GM18498 (cell line): ENCODE data around the gene PTPRCAP.
"Not testable (repeated sequence)": the region's sequence is repeated elsewhere in the genome, so short reads cannot be mapped to it uniquely, and the experiment has no call there.

ENCODE experiments used
- ATAC-seq: cut with Tn5 transposase; IDR thresholded peaks from one replicate; pipeline ENCODE4 v1.9.1; 2021; ENCODE audit warnings: mild to moderate bottlenecking, moderate library complexity; ENCODE audit not compliant: unreplicated experiment

The PTPRCAP gene

GRCh38 chr11:67465530-67465929, 28.0 kb upstream of the PTPRCAP start:
- ATAC-seq, result not testable (repeated sequence)

DNA sequence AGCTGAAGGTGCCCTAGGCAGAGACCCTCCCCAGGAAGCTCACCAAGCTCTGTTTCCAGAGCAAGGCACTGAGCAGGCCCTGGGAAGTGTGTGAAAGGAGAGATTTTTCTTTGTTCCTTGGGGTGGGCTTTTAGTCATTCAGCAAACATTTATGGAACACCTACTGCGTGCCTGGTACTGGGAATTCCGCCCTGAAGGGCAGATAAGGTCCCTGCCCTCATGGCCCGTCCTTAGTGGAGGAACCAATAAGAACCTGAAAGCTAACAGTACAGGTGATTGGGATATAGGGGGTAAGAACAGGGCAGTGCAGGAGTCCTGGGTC, 27.7 kb upstream of the PTPRCAP start:
- no peak for ATAC-seq

DNA sequence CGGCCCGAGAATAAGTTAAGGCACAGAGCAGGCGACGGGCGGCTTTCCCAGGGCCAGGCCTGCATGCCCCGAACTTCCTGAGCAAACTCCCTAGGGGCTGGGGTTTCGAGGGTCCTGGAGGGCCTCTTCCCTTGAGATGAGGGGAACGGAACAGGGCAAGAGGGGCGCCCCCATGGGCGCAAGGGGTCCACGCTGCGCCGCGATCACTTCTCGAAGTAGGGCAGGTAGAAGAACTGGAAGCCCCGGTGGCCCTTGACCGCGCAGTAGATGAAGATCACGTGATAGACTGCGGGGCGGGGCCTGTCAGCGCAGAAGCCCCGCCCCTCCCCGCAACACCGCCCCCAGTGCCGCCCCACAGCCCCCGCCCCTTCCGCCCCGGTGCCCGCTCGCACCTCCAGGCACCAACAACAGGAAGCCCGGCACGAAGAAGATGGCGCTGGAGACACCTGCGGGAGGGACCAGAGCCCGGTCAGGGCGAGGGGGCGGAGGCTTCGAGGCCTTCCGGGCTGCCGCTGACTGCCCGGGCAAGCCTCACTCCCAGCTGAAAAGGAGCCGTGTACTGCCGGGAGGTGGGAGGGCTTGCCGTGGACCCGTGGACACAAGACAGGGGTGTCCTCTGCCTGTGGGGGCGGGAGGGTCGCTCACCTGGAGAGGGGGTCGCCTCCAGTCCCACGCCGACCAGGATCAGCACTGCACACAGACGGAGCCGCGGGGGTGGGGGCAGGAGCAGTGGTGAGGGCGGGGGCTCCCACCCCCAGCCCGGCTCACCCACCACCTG, 27.1 kb upstream of the PTPRCAP start:
- peak; percentile 55 for ATAC-seq

DNA sequence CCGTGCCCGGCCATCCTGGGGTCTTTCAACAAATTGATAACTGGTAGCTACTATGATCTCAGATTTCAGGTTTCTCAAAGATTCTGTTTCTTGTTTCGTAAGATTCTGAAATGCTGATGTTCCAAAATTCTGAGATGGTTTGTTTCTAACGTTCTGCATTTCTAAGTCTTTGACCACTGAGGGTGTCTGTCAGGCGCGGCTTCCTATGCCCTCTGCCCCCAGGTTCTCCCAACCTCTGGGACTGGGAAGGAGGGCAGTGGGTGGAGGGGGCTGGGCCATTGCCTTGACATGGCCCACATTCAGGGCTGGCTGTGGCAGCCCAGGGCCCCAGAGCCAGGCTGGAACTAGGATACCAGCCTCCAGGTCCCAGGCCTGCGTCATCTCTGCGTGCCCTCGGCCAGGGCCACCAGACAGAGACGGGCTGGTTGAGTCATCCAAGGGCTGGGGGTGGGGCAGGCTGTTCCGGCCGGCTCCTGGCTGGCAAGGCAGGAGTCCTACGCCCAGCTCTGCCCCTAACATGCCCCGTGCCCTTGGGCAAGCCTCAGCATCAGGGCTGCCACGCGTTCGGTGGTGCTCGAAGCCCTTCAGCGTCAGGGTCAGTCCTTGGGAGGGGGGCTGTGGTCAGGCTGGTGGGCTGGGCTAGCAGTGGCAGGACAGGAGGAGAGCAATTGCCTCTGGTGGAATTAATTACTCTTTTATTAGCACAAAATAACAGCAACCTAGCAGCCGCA, 26.4 kb upstream of the PTPRCAP start:
- no peak for ATAC-seq

- no peak for ATAC-seq
Observed at GRCh38 chr11:67463186-67463585, 25.7 kb upstream of the PTPRCAP start.

DNA sequence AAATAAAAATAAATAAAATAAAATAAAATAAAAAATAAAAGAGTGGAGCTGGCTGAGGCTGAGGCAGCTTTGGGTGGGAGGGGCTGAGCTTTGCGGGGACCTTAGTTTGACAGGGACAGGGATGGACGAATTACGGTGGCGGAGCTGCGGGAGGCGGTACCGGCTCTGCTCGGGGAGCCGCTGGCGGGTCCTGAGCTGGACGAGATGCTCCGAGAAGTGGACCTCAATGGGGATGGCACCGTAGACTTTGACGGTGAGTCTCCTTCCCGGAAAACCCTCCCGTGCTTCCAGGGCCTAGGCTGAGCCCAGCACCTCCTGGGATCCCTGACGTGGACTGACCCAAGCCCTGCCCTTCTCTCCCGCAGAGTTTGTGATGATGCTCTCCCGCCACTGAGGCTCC, 20.8 kb upstream of the PTPRCAP start:
- ATAC-seq, result no peak

- ATAC-seq, result no peak
Observed at GRCh38 chr11:67457453-67457852, 20.0 kb upstream of the PTPRCAP start.

DNA sequence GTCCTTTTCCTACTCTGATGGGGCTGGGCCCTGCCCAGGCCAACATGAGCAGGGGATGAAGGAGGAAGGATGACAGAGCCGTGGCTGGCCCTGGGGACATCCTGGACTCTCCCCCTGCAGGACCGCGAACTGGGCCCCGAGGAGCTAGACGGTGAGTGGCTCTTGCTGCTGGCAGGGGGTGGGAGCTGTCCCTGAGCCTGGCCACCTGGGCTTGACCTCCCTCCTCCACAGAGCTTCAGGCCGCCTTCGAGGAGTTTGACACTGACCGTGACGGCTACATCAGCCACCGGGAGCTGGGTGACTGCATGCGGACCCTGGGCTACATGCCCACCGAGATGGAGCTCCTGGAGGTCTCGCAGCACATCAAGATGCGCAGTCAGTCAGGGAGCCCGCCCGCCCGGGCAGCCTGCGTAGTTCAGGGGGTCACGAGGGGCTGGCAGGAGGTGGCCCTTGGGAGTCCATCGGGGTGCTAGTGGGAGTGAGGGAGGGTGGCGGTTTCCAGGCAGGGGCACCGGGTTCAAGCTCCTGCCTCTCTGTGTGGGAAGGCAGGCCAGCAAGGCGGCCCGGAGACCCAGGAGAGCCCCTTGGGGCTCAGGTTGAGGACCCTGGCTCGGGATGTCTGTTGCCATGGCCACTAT, 18.7 kb upstream of the PTPRCAP start:
- ATAC-seq, result no peak

DNA sequence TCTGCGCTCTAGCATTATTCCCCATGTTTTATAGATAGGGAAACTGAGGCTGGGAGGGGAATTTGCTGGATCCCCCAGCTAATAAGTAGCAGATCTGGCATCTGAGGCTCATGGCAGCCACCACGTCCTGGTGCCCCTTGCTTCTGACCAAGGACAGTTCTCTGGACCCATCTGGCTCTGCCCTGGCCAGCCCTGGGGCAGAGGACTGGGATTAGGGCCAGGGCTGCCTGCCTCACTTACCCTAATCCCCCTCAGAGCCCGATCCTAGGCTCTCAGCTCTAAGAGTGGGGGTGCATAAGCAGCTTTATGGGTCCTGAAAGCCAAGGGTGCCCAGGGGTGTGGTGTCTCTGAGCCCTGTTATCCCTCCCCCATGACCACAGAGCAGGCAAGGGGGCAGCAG, 17.6 kb upstream of the PTPRCAP start, which contains the start of gene CABP4:
TSS of gene CABP4 (plus strand) at position 301 of the 400 bp plus-strand sequence. CDS start at position 371, 70 bp downstream.
- no peak for ATAC-seq

DNA sequence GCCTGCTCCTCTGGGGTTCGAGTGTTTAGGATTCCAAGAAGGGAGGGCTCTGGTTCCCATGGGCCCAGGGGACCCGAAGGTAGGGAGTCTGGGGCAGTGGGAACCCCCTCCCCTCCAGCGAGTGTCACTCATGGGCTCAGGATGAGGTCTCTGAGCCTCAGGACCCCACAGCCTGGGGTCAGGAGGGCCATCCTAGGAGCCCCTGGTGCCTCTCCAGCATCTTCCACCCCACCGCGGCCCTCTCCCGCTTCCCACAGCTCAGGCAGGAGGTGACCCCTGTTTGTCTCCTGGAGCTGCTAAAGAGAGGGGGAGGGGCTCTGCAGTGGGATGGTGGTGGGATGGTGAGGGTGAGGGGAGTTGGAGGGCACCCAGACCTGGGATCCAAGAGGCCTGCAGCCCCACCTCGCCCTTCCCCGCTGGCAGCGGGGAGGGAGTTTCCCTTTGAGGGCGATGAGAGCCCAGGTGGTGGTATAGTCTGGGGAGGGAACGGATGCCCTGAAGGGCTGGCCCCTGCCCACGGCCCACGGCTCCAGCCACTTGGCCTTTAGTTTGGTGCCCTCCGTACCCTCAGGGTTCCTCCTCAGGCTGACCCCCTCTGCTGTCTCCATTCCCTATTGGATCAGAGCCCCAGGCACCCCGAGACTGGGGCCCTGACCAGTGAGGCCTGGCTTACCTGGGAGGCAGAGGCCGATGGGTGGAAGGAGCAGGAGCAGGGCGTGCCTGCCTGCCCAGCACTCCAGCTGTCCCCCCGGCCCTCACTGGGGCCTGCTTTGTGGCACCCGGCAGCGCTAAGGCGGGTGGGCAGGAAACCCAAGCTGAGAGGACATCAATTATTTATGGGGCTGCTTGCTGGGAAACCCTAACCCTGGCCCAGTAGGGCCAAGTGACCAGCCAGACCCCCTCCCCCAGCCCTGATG, 16.6 kb upstream of the PTPRCAP start:
- no peak for ATAC-seq

DNA sequence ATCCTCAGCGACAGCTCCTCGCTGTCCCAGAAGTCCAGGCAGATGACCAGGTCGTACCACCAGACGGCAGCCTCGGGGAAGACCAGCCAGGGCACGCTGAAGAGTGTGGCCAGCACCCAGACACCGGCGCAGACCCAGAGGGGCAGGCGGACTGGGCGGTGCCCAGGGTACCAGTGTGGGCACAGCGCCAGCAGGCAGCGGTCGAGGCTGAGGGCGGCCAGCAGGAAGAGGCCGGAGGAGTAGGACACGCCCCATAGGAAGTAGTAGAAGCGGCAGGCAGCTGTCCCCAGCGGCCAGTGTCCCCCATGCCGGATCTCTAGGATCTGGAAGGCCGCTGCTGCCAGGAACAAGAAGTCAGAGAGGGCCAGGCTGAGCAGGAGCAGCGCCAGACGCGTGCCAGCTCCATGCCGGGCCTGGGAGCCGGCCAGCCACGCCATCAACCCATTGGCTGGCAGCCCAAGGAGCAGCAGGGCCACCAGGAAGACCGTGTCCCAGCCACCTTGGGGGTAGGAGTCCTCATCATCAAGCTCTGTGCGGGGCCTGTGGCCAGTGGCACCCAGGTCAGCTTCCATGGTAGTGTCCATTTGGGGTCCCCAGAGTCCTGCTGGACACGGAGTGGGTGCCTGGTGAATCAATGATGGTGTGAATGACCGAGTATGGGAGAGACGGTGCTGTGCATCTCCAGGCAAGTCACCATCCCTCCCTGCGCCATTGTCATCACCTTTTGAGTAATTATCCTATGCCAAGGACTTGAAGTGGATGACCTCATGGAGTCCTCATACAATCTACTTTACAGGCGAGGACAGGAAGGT, 14.9 kb upstream of the PTPRCAP start, which contains the start of gene GPR152:
TSS of gene GPR152 (minus strand) at position 589 of the 812 bp plus-strand sequence. CDS start at position 584, 5 bp downstream.
- no peak for ATAC-seq

GRCh38 chr11:67451658-67451976, 14.1 kb upstream of the PTPRCAP start:
- ATAC-seq, result no peak

GRCh38 chr11:67450796-67451657, 13.5 kb upstream of the PTPRCAP start:
- no peak for ATAC-seq

- no peak for ATAC-seq
Observed at GRCh38 chr11:67449116-67449844, 11.8 kb upstream of the PTPRCAP start.

DNA sequence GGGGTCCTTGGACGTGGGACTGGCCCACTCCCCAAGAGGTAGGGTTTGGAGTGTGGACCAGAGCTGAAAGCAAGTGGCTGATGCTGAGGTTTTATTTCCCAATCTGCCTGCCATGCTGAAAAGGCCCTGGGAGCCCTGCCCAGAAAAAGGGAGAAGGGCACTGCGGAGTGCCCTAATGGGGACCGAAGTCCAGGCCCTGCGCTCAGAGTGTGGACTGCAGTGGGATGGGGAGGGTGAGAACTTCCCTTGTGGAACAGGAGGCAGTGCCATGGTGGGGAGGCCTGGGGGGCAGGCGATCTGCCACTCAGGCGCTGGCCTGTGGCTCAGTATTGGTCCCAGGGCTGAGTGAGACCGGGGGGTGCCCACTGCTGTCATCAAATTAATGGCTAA, 10.7 kb upstream of the PTPRCAP start:
- ATAC-seq, result no peak

DNA sequence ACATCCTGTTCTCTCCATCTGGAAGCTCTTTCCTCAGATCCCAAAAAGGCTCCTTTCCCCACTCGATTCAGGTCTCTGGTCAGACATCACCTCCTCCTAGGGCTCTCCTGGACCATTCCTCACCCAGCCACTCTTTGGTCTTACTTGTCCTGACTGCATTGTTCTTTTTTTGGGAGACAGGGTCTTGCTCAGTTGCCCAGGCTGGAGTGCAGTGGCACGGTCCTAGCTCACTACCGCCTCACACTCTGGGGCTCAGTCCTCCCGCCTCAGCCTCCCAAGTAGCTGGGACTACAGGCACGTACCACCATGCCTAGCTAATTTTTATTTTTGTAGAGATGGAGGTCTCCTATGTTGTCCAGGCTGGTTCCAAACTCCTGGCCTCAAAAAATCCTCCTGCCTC, 8.0 kb upstream of the PTPRCAP start:
- ATAC-seq, result no peak

DNA sequence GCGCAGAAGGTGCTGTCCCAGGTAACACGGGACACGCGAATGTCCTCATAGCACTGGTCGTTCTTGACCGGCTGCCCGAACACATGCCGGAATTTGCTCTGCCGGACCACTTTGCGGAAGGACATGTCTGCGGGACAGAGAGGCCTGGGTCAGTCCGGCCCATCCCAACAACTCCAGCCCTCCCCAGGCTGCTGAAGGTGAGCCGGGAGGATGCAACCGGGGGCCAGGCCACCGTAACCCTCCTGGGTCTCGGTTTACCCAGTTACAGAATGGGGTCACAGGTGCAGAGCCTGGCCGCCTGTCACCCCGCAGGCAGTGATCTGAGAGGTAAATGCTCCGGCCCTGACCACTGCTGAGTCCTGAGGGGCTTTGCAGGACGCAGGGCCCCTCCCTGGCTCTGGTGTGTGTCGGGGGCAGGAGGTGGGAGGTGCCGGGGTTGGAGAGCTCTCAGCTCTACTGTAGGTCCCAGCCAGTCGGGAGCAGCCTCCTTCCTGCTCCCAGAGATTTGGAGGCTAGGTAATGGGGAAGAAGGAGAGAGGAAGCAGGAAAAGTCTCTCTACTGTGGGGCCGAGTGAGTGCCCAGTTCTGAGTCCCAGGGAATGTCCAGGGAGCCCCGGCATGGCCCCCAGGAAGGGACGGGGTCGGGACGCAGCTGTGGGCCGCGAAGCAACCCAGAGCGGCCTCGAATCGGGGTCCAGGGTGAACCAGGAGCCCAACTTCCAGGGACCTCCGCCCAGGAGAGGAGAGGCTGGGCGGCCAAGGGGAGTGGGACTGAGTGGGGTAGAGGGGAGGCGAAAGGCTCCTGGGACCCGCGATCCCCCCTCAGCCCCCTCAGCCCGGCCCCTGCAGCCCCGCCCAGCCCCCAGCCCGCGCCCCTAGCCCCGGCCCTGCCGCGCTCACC, 5.3 kb upstream of the PTPRCAP start:
- ATAC-seq, result peak; percentile 6
